ENCODE results near the gene EPS15.
A peak's percentile ranks its signal among the peaks of the same experiment; 100 is the strongest.
"Not testable (repeated sequence)": the region's sequence is repeated elsewhere in the genome, so short reads cannot be mapped to it uniquely, and the experiment has no call there.

EPS15 gene

DNA sequence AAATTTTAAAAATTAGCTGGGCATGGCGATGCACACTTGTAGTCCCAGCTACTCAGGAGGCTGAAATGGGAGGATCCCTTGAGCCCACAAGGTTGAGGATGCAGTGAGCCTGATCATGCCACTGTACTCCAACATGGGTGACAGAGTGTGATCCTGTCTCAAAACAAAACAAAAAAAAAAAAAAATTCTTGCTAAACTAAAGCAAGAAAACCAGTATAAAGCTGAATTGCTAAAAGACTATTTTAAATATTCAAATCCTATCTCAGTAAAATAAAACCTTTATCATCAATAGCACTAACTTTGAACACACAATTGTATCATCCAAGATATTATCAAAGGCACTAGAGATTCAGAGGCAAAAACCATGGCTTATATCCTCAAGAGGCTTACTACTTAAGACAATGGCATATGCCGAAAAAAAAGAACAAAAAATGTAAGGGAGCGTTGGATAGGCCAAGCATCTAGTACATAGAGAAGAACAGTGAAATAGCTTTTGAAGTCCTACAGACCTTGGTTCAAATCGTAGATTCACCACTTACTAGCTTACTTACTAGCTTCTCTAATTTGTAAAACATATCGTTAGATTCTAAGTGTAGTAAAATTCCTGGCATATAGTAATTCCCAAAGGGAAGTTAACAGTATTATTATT, 3.6 kb downstream of the EPS15 start:
- DNase-seq (ENCODE audit: low read depth, low spot score) = no peak

DNA sequence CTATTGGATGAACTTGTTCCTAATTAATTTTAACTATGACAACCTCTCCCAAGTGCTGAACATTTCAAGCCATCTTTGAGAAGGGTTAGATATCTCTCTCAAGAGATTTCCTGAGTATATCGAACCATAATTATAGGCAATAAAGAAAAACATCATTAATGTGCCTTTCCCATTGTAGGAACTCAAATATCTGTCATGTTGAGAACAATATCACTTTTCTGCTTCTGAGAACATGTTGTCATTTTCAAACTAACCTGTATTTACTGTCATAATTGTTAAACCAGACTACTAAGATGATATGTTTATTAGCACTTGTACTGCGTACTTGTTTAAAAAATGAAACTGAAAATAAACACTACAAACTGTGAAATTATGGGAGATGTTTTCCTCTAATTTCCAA, 4.3 kb downstream of the EPS15 start:
- DNase-seq (ENCODE audit: low read depth, low spot score) = no peak

GRCh38 chr1:51512606-51513005, 6.5 kb downstream of the EPS15 start:
- DNase-seq (ENCODE audit: low read depth, low spot score) = no peak

GRCh38 chr1:51512120-51512519, 6.9 kb downstream of the EPS15 start:
- no peak for DNase-seq (ENCODE audit: low read depth, low spot score)

- DNase-seq (ENCODE audit: low read depth, low spot score) = no peak
These were observed 9.3 kb downstream of the EPS15 start for GRCh38 chr1:51509773-51510172.

DNA sequence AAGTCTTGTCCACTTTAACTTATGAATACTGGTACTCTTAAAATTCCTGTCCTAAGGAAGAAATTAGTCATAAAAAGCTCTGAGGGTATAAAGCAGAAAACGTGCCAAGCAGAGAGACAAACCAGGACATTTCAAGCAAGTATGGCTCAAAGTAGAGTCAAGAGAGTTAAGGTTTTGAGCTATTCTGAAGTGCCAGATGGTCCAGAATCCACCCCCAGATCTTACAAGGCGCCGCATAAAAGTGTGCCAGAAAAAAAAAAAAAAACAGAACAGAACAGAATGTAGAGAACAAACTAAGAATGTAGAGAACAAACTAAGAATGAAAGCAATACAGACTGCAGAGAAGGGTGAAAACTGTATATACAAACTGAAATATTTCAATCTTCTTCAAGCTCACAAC, 12.5 kb downstream of the EPS15 start:
- peak; percentile 21 for DNase-seq (ENCODE audit: low read depth, low spot score)

DNA sequence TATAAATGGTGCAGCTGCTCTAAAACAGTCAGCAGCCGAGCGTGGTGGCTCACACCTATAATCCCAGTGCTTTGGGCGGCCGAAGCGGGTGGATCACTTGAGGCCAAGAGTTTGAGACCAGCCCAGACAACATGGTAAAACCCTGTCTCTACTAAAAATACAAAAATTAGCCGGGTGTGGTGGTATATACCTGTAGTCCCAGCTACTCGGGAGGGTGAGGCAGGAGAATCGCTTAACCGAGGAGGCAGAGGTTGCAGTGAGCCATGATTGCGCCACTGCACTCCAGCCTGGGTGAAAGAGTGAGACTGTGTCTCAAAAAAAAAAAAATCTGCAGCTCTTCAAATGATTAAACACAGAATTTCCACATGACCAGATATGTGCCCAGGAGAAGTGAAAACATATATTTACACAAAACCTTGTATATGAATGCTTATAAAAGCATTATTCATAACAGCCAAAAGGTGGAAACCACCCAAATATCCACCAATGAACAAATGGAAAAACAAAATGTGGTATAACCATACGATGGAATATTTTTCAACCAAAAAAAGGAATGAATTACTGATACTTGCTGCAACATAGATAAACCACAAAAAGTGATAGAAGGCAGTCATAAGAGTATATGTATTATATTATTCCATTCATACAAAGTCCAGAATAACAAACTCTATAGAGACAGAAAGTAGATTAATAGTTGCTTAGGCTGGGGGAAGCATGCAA, 14.1 kb downstream of the EPS15 start:
- no peak for DNase-seq (ENCODE audit: low read depth, low spot score)

DNA sequence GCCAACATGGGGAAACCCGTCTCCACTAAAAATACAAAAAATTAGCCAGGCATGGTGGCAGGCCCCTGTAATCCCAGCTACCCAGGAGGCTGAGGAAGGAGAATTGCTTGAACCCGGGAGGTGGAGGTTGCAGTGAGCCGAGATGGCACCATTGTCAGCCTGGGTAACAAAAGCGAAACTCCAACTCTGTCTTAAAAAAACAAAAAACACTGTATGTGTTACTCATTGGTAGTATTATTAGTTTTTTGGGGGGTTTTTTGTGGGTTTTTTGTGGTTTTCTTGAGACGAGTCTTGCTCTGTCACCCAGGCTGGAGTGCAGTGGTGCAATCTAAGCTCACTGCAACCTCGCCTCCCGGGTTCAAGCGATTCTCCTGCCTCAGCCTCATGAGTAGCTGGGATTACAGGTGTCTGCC, 17.8 kb downstream of the EPS15 start:
- not testable (repeated sequence) for DNase-seq (ENCODE audit: low read depth, low spot score)

DNA sequence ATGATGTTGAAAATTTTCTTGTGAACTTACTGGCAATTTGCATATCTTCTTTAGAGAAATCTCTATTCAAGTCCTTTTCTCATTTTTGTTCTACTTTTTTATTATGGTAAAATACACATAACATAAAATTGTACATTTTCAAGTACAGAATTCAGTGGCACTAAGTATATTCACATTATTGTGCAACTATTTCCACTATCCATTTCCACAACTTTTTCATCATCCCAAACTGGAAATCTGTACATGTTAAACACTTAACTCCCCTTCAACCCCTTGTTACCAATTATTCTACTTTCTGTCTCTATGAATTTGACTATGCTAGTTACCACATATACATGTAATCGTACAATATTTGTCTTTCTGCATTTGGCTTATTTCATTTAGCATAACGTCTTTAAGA, 19.4 kb downstream of the EPS15 start:
- no peak for DNase-seq (ENCODE audit: low read depth, low spot score)

DNA sequence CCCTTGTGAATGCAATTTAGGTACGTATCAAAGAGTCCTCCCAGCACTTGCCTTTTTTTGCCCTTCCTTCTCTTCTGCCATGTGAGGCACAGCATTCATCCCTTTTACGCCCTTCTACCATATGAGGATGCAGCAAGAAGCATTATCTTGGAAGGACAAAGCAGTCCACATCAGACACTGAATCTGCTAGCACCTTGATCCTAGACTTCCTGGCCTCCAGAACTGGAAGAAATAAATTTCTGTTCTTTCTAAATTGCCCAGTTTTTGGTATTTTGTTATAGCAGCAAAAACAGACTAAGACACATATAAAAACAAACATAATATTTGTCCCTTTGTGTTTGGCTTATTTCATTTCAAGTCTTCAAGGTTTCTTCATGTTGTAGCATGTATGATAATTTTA, 20.1 kb downstream of the EPS15 start:
- no peak for DNase-seq (ENCODE audit: low read depth, low spot score)

GRCh38 chr1:51497340-51497739, 21.7 kb downstream of the EPS15 start:
- DNase-seq (ENCODE audit: low read depth, low spot score) = no peak

DNA sequence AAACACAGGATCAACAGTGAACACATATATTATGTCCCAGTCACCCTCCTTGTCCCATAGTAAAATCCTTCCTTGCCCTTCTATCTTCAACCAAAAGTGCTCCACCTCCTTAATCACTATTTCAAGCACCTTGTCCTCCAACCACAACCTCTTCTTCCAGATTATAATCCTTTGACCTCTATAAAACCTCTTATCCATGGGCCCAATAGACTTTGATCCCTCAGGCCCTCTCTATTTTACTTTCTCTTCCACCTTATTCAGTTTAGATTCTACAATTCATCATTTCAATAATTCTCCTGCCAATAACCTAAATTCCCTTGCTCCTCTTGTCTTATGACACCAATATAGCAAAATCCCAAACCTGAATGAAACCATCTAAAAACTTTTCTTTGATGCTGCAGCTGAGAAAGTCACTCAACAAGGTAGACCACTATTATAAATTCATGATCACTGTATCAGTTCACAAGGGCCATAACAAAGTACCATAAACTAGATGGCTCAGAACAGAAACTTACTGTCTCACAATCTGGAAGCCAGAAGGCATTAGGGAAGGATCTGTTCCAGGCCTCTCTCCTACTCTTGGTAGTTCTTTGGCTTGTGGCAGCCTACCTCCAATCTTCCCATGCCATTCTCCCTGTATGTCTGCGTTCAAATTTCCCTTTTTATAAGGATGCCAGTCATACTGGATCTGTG, 24.8 kb downstream of the EPS15 start:
- DNase-seq (ENCODE audit: low read depth, low spot score) = no peak

DNA sequence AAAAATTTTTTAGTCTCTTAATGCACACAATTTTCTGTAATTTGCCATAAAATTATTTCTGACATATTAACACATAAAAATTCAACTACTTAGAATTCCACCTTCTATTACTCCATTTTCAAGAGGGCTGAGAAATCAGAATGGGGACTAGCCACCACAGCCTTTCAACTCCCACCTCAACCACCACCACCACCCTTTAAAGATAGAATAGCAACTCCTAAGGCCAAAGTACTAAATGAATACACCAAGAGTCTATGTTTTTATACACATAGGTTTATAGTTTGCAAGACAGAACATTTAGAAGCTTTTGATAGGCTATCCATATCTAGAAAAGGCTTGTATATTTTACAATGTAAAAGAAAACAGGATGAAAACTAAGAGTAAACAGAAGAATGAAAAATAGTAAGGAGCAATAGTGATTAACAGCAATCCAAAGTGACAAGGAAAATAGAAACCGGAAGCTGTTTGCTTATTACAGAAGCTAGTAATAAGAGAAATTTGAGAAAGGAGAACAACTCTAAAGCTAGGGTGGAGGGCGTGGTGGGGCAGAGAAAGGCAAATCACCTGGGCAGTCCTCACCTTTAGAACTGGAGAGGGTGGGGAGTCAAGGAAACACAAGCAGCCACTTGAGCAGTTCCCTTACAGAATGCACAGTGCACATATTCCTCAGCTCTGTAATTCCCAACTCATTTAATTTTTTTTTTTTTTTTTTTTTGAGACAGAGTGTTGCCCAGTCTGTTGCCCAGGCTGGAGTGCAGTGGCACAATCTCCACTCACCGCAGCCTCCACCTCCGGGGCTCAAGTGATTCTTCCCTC, 27.7 kb downstream of the EPS15 start:
- no peak for DNase-seq (ENCODE audit: low read depth, low spot score)

GRCh38 chr1:51489472-51489871, 29.6 kb downstream of the EPS15 start:
- no peak for DNase-seq (ENCODE audit: low read depth, low spot score)

GRCh38 chr1:51488372-51489050, 30.6 kb downstream of the EPS15 start:
- DNase-seq (ENCODE audit: low read depth, low spot score) = no peak

DNA sequence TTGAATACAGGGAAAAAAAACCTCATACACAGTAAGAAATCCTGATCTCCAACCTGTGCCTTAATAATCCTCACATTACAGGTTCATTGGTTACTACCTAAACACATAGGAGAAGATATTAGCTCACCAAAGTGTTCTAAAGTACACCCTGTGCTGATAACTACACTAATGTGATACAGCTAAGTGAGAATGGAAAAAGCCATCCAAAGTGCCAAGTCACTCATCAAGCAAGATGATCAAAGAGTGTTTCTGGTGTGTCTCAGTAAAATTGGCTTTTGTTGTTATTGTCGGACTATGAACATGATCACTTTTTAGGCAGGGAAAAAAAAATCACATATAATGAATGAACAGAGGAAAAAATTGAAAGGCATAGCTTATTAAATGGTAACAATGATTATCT, 31.4 kb downstream of the EPS15 start:
- DNase-seq (ENCODE audit: low read depth, low spot score) = no peak

DNA sequence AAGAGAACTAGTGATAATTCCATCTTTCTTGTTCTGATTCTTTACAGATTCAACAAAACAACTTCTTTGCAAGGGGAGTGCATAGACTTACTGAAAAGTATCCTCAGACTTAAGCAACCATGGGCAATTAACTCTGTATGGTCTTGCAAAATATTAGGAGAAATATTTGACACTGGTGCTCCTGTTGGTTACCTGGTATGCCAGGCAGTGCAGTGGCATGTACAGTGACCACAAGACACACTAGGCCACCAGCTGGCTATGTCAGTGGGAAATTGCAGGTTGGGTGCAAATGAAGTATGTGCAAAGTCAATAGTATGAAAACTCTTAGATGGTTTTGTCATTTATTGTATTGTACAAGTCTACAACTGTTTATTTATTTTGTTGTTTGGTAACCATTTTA, 34.5 kb downstream of the EPS15 start:
- no peak for DNase-seq (ENCODE audit: low read depth, low spot score)

- no peak for DNase-seq (ENCODE audit: low read depth, low spot score)
These were observed 36.2 kb downstream of the EPS15 start for GRCh38 chr1:51482881-51483280.

DNA sequence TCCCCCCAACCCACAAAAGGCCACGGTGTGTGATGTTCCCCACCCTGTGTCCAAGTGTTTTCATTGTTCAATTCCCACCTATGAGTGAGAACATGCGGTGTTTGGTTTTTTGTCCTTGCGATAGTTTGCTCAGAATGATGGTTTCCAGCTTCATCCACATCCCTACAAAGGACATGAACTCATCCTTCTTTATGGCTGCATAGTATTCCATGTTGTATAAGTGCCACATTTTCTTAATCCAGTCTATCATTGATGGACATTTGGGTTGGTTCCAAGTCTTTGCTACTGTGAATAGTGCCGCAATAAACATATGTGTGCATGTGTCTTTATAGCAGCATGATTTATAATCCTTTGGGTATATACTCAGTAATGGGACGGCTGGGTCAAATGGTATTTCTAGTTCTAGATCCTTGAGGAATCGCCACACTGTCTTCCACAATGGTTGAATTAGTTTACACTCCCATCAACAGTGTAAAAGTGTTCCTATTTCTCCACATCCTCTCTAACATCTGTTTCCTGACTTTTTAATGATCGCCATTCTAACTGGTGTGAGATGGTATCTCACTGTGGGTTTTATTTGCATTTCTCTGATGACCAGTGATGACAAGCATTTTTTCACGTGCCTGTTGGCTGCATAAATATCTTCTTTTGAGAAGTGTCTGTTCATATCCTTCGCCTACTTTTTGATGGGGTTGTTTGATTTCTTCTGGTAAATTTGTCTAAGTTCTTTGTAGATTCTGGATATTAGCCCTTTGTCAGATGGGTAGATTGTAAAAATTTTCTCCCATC, 44.0 kb downstream of the EPS15 start:
- DNase-seq (ENCODE audit: low read depth, low spot score) = not testable (repeated sequence)

DNA sequence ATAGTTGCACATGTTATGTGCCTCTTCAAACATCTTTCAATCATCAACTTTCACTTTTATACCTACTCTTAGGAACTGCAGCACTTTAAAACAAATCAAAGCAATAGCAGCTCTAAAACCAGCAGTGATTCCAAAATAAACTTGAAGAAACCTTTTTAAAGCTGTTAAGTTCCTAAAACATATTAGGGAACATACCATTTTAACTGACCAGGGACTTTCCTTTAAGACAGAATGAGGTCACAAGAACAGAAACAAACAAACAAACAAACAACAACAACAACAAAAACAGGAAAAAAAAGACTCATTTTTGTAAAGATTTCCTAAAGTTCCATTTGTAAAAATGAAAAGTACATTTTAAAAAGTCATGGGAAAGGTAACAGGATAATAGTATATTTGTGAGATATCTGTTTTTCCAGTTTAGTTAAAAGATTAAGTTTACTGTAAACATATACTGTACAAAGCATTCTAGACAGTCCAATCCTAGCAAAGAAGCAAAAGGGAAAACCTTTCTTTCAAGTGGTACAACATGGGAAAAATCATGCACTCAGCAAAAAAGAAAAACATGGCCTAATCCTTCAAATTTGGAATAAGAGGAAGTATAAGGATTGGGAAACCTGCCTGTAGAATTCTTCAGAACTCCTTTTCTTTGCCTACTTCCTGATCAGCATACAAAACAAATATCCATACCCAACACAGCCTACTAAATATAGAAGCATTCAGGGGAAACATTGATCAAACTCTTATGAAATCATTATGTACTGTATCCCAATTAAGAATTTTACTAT, 45.5 kb downstream of the EPS15 start:
- no peak for DNase-seq (ENCODE audit: low read depth, low spot score)

Measured in smooth muscle cell of the brain vasculature (primary cell).